ENCODE data around the gene ITPKB.

Gene ITPKB

GRCh38 chr1:226738995-226739695 is at the start of gene ITPKB:
Gene ITPKB, minus strand, starts transcription at chr1:226739282. Its CDS starts 1,824 bp downstream, at chr1:226737458.
- peak; percentile 45 for DNase-seq (ENCODE audit: low read depth)
- no peak for TF ChIP-seq CTCF (conservative IDR thresholded peaks at IDR 0.05; ENCODE audit: low read length)
- peak within 1 kb of the TSS; percentile 62 for H3K4me3 ChIP-seq (ENCODE audit: low read length)

- no peak for DNase-seq (ENCODE audit: low read depth)
- H3K4me3 ChIP-seq (ENCODE audit: low read length) = no peak overlapping the region
- no peak for TF ChIP-seq CTCF (conservative IDR thresholded peaks at IDR 0.05; ENCODE audit: low read length)
These were observed 48.6 kb upstream of the ITPKB start for GRCh38 chr1:226787638-226788037.

GRCh38 chr1:226787071-226787470 is 48.0 kb upstream of the ITPKB start:
- TF ChIP-seq CTCF (conservative IDR thresholded peaks at IDR 0.05; ENCODE audit: low read length) = no peak
- H3K4me3 ChIP-seq (ENCODE audit: low read length) = no peak overlapping the region
- no peak for DNase-seq (ENCODE audit: low read depth)

- DNase-seq (ENCODE audit: low read depth) = no peak
- no peak for TF ChIP-seq CTCF (conservative IDR thresholded peaks at IDR 0.05; ENCODE audit: low read length)
These were observed 47.5 kb upstream of the ITPKB start for GRCh38 chr1:226786550-226786949.

GRCh38 chr1:226785805-226786204 is 46.7 kb upstream of the ITPKB start:
- no peak for DNase-seq (ENCODE audit: low read depth)
- no peak for TF ChIP-seq CTCF (conservative IDR thresholded peaks at IDR 0.05; ENCODE audit: low read length)
- no peak overlapping the region for H3K4me3 ChIP-seq (ENCODE audit: low read length)

More at GRCh38 chr1:226786550-226786949, 47.5 kb upstream of the ITPKB start:
- H3K4me3 ChIP-seq (ENCODE audit: low read length) = no peak overlapping the region

GRCh38 chr1:226784081-226785049 is 45.3 kb upstream of the ITPKB start:
- no peak for TF ChIP-seq CTCF (conservative IDR thresholded peaks at IDR 0.05; ENCODE audit: low read length)
- H3K4me3 ChIP-seq (ENCODE audit: low read length) = no peak overlapping the region
- DNase-seq (ENCODE audit: low read depth) = no peak
